Lower leg skin (tissue), 4 donors: ENCODE results near the gene RPL29. TPM values are rescaled to one million over a fixed set of nuclear protein-coding genes. Genes with fewer than 3 reads are reported as not detected.
"Not testable (repeated sequence)": the region's sequence is repeated elsewhere in the genome, so short reads cannot be mapped to it uniquely, and the experiment has no call there.

Source experiments
- DNase-seq, 2 donors: peaks; one replicate each; pipeline ENCODE4 v3.0.0-alpha.2; 2019; ENCODE audit warnings: low spot score in 2 of 2
- H3K4me3 ChIP-seq: fragments of 200-600 bp; sonication (generic); 2 replicates; pipeline ENCODE4 v1.5.1; 2017; ENCODE audit warnings: mild to moderate bottlenecking, low read depth; ENCODE audit not compliant: poor library complexity, severe bottlenecking
- POLR2A ChIP-seq, 2 donors: fragments of 450-650 bp; IDR thresholded peaks; one replicate each; pipeline ENCODE4 v1.6.1; 2016 to 2017; ENCODE audit warnings: antibody characterized with exemption in 2 of 2, mild to moderate bottlenecking in 1 of 2, moderate library complexity in 1 of 2
- WGBS, 2 donors: methylation state at CpG; one replicate each; pipeline ENCODE4 v1.1.5; 2018; 5-methylcytosine and 5-hydroxymethylcytosine counted together
- intact Hi-C: fragments of 100-400 bp; cut with DNase I; formaldehyde crosslinking; loops from one replicate; pipeline ENCODE4 v1.15.0; 2023; ENCODE audit warnings: low total_unique reads
- total RNA-seq, 4 donors: library from RNA; depleted of rRNA; stranded (reverse); fragments of >200 nt; gene quantifications; one replicate each; pipeline ENCODE4 v1.1.0, GENCODE V29; 2016
- TF ChIP-seq, protein P1 (sequence below), 3 donors: fragments of 450-650 bp; IDR thresholded peaks; one replicate each; pipeline ENCODE4 v1.5.1; 2016; ENCODE audit warnings: antibody characterized with exemption in 3 of 3, mild to moderate bottlenecking in 3 of 3, moderate library complexity in 2 of 3

The RPL29 gene
- total RNA-seq, 4 donors from 2014 or later: 1,729 to 2,645 (median 2,120) TPM

- DNase-seq: no peak
- no peak for TF ChIP-seq POLR2A (IDR thresholded peaks at IDR 0.05)
- TF ChIP-seq, protein P1, sequence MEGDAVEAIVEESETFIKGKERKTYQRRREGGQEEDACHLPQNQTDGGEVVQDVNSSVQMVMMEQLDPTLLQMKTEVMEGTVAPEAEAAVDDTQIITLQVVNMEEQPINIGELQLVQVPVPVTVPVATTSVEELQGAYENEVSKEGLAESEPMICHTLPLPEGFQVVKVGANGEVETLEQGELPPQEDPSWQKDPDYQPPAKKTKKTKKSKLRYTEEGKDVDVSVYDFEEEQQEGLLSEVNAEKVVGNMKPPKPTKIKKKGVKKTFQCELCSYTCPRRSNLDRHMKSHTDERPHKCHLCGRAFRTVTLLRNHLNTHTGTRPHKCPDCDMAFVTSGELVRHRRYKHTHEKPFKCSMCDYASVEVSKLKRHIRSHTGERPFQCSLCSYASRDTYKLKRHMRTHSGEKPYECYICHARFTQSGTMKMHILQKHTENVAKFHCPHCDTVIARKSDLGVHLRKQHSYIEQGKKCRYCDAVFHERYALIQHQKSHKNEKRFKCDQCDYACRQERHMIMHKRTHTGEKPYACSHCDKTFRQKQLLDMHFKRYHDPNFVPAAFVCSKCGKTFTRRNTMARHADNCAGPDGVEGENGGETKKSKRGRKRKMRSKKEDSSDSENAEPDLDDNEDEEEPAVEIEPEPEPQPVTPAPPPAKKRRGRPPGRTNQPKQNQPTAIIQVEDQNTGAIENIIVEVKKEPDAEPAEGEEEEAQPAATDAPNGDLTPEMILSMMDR (IDR thresholded peaks at IDR 0.05): no peak
- no peak overlapping the region for H3K4me3 ChIP-seq
- 67 to 86% methylated on average over 2 of the region's 2 CpGs for WGBS, 2 donors
- intact Hi-C loops: no loop called here
Observed at GRCh38 chr3:51994530-51994929, 1.2 kb downstream of the RPL29 start.

- H3K4me3 ChIP-seq, DNase-seq, intact Hi-C loops: not testable (repeated sequence)
- WGBS, 2 donors: 74 to 94% methylated on average over 4 to 8 of the region's 13 CpGs
Observed at GRCh38 chr3:51993657-51994056, 2.0 kb downstream of the RPL29 start.

DNA sequence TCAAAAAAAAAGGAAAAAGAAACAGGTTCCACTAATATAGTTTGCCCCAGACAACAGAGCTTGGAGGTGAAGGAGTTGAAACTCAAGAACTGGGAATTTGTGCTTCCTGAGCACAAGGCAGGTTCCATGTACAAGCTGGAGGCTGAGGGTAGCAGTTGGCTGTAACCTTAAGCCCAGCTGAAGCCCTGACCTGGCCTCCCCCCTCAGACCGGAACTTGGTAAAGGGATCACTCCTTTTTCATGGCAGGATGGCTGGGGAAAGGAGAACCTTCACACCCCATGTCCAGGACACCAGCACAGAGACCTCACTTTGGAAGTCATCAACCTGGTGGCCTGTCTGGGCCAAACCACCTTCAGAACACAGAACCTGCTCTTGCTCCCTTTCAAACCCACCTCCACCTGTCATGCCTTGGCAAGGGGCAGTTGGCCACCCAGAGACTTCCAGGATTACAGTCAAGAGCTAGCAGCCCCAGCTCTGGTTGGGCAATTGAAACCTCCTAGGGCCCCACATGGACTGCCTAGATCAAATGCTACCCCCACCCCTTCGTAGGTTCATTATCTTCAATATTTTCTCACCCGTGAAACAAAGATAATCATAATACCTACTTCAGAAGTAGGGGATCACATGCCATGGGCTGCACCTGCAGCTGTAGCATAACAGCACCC is 3.5 kb downstream of the RPL29 start:
- intact Hi-C loops: no loop called here
- no peak overlapping the region for H3K4me3 ChIP-seq
- TF ChIP-seq, protein P1 (IDR thresholded peaks at IDR 0.05): no peak
- no peak for TF ChIP-seq POLR2A (IDR thresholded peaks at IDR 0.05)
- DNase-seq: no peak
- 80 to 89% methylated on average over 3 of the region's 3 CpGs for WGBS, 2 donors

DNA sequence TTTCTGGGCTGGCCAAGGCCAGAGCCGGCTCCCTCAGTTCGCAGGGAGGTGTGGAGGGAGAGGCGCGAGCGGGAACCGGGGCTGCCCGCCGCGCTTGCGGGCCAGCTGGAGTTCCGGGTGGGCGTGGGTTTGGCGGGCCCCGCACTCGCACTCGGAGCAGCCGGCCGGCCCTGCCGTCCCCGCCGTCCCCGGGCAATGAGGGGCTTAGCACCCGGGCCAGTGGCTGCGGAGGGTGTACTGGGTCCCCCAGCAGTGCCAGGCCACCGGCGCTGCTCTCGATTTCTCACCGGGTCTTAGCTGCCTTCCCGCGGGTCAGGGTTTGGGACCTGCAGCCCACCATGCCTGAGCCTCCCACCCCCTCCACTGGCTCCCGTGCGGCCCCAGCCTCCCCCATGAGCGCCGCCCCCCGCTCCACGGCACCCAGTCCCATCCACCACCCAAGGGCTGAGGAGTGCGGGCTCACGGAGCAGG is 5.2 kb downstream of the RPL29 start:
- not testable (repeated sequence) for DNase-seq
- WGBS, 2 donors: 74 to 86% methylated on average over 25 to 30 of the region's 38 CpGs

DNA sequence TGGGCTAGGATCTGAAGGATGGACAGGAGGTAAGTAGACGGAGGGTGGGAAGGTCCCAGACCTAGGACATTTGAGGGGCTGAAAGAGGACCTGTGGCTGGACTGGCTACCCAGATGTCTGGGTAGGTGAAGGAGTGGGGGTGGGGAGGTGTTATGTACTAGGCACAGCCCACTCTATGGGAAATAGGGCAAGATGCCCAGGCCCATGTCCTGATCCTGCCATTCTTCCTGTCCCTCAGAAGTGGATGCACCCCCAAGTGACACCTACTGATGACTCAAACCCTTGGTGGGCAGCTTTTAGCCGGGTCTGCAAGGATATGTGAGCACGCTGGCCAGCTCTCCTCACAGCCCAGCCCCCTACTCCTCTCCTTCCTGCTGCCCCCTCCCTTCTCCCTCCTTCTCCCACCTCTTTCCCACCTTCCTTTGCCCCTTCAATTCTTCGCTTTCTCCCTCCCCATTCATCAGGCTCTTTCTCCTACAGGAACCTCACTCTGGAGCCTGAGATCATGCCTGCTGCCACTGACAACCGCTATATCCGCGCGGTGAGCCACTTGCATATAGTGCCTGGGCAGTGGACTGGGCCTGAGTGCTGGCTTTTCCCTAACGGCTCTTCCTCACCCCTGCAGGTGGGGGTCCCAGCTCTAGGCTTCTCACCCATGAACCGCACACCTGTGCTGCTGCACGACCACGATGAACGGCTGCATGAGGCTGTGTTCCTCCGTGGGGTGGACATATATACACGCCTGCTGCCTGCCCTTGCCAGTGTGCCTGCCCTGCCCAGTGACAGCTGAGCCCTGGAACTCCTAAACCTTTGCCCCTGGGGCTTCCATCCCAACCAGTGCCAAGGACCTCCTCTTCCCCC is 7.2 kb downstream of the RPL29 start:
- intact Hi-C loops: no loop called here
- TF ChIP-seq, protein P1 (IDR thresholded peaks at IDR 0.05): no peak
- no peak for TF ChIP-seq POLR2A (IDR thresholded peaks at IDR 0.05)
- no peak overlapping the region for H3K4me3 ChIP-seq
- DNase-seq: no peak
- WGBS, 2 donors: 75 to 80% methylated on average over 15 of the region's 15 CpGs

More for the DNA sequence above, 5.2 kb downstream of the RPL29 start:
- intact Hi-C loops, H3K4me3 ChIP-seq: not testable (repeated sequence)

- no peak overlapping the region for H3K4me3 ChIP-seq
- DNase-seq: no peak
- intact Hi-C loops: no loop called here
- WGBS, 2 donors: 73 to 88% methylated on average over 7 of the region's 7 CpGs
- TF ChIP-seq, protein P1 (IDR thresholded peaks at IDR 0.05): no peak
- no peak for TF ChIP-seq POLR2A (IDR thresholded peaks at IDR 0.05)
Observed at GRCh38 chr3:51987568-51987967, 8.1 kb downstream of the RPL29 start.
